ENCODE data around the gene SLC9A9. TPM values are rescaled to one million over a fixed set of nuclear protein-coding genes. Genes with fewer than 3 reads are reported as not detected.
A peak's percentile ranks its signal among the peaks of the same experiment; 100 is the strongest.

The SLC9A9 gene
- total and polyA plus RNA-seq, 9 of the 15 experiments (the other 6 are each of a cell fraction or from before 2014, with no cell fraction given) = 0.03 to 0.13 TPM; not detected in 7

- TF ChIP-seq RFX5 (IDR thresholded peaks at IDR 0.05; ENCODE audit: low read depth, low read length) = no peak
- TF ChIP-seq KAT8 (IDR thresholded peaks at IDR 0.05; ENCODE audit: low read depth) = no peak
- no peak for TF ChIP-seq ZNF197 (CRISPR knock-in tag; IDR thresholded peaks at IDR 0.05; ENCODE audit: low read depth)
- TF ChIP-seq ZNF511 (CRISPR knock-in tag; IDR thresholded peaks at IDR 0.05) = no peak
- no peak for TF ChIP-seq CGGBP1 (CRISPR knock-in tag; IDR thresholded peaks at IDR 0.05)
- peak; percentile 72; the same call in 1 of the 2 replicates for TF ChIP-seq ZBTB2 (IDR thresholded peaks at IDR 0.05)
- no peak for TF ChIP-seq POLR2H (tag; IDR thresholded peaks at IDR 0.05; ENCODE audit: low read depth)
- 0 out of 2 replicates have a peak, but pooled peaks have one; percentile 52 for TF ChIP-seq MEF2D (tag; conservative IDR thresholded peaks at IDR 0.05; ENCODE audit: low read depth)
- TF ChIP-seq PCBP2 (IDR thresholded peaks at IDR 0.05; ENCODE audit: low read depth, low read length, poor library complexity, severe bottlenecking) = no peak
- no peak for TF ChIP-seq ZNF740 (CRISPR knock-in tag; IDR thresholded peaks at IDR 0.05)
- peak in 1 of 2 experiments; percentile 60; a peak in 1 of 4 replicates for TF ChIP-seq ZNF740 (tag; IDR thresholded peaks at IDR 0.05)
- no peak for TF ChIP-seq KLF1 (tag; IDR thresholded peaks at IDR 0.05)
- no peak for TF ChIP-seq ZZZ3 (IDR thresholded peaks at IDR 0.05)
- no peak for TF ChIP-seq NCOA2 (IDR thresholded peaks at IDR 0.05; ENCODE audit: partially characterized antibody in 2 of 2)
- TF ChIP-seq ZBTB7A (IDR thresholded peaks at IDR 0.05; ENCODE audit: borderline replicate concordance, control insufficient read depth, low read depth, low read length) = peak; percentile 56; the same call in 1 of the 2 replicates
- no peak for TF ChIP-seq XRCC3 (IDR thresholded peaks at IDR 0.05)
- TF ChIP-seq CCNT2 (IDR thresholded peaks at IDR 0.05; ENCODE audit: borderline replicate concordance, extremely low read depth, insufficient read length, low read depth, low read length) = peak; percentile 57
- peak in 1 of 2 experiments; percentile 73; a peak in 2 of 4 replicates for TF ChIP-seq HDAC1 (IDR thresholded peaks at IDR 0.05)
- TF ChIP-seq ZNF263 (CRISPR knock-in tag; IDR thresholded peaks at IDR 0.05; ENCODE audit: borderline replicate concordance) = no peak
- no peak for TF ChIP-seq ZNF764 (CRISPR knock-in tag; IDR thresholded peaks at IDR 0.05; ENCODE audit: low read depth)
- TF ChIP-seq SAFB2 (IDR thresholded peaks at IDR 0.05; ENCODE audit: borderline replicate concordance, low read depth, low read length, severe bottlenecking) = no peak
- TF ChIP-seq CTCFL (IDR thresholded peaks at IDR 0.05; ENCODE audit: borderline replicate concordance, insufficient read depth, low read depth, low read length, poor library complexity, severe bottlenecking) = no peak
- TF ChIP-seq ZNF282 (CRISPR knock-in tag; IDR thresholded peaks at IDR 0.05) = no peak
Measured at GRCh38 chr3:143307613-143308183, 540.6 kb downstream of the SLC9A9 start (continued).
